NCI-H2196 treated with DMSO at 0.1 percent for 48 hours (cell line): ENCODE measurements around the gene ALMS1.
A peak's percentile ranks its signal among the peaks of the same experiment; 100 is the strongest.
"Not testable (repeated sequence)": the region's sequence is repeated elsewhere in the genome, so short reads cannot be mapped to it uniquely, and the experiment has no call there.

Source experiments
- DNase-seq: peaks from one replicate; lab custom pipeline; 2025; ENCODE audit not compliant: unreplicated experiment; lab: John Stamatoyannopoulos, UW

ALMS1 gene

GRCh38 chr2:73504850-73505249 is 119.2 kb downstream of the ALMS1 start:
- DNase-seq, result not testable (repeated sequence)

- not testable (repeated sequence) for DNase-seq
Measured at GRCh38 chr2:73510470-73510869, 124.8 kb downstream of the ALMS1 start.

- DNase-seq, result no peak
Measured at GRCh38 chr2:73516033-73516432, 130.4 kb downstream of the ALMS1 start.

GRCh38 chr2:73528688-73529087 is 143.1 kb downstream of the ALMS1 start:
- DNase-seq, result no peak

GRCh38 chr2:73530773-73531172 is 145.1 kb downstream of the ALMS1 start:
- not testable (repeated sequence) for DNase-seq

- DNase-seq, result no peak
Measured at GRCh38 chr2:73532381-73532780, 146.7 kb downstream of the ALMS1 start.

- DNase-seq, result no peak
Measured at GRCh38 chr2:73536133-73536840, 150.7 kb downstream of the ALMS1 start.

- peak; percentile 16 for DNase-seq
Measured at GRCh38 chr2:73560875-73561274, 175.2 kb downstream of the ALMS1 start.

GRCh38 chr2:73561422-73561821 is 175.8 kb downstream of the ALMS1 start:
- DNase-seq, result no peak

- DNase-seq, result no peak
Measured at GRCh38 chr2:73564986-73565385, 179.3 kb downstream of the ALMS1 start.

- DNase-seq, result no peak
Measured at GRCh38 chr2:73566288-73566878, 180.7 kb downstream of the ALMS1 start.

GRCh38 chr2:73575261-73575660 is 189.6 kb downstream of the ALMS1 start:
- DNase-seq, result no peak

- DNase-seq, result no peak
Measured at GRCh38 chr2:73582364-73582763, 196.7 kb downstream of the ALMS1 start.

- no peak for DNase-seq
Measured at GRCh38 chr2:73588177-73588576, 202.5 kb downstream of the ALMS1 start.

- DNase-seq, result no peak
Measured at GRCh38 chr2:73593680-73594079, 208.0 kb downstream of the ALMS1 start.

- DNase-seq, result no peak
Measured at GRCh38 chr2:73594251-73594650, 208.6 kb downstream of the ALMS1 start.

- DNase-seq, result no peak
Measured at GRCh38 chr2:73601780-73602179, 216.1 kb downstream of the ALMS1 start.

GRCh38 chr2:73603099-73603588 is 217.5 kb downstream of the ALMS1 start:
- DNase-seq, result not testable (repeated sequence)

- not testable (repeated sequence) for DNase-seq
Measured at GRCh38 chr2:73604589-73604988, 219.0 kb downstream of the ALMS1 start.

GRCh38 chr2:73610111-73610510 is 224.5 kb downstream of the ALMS1 start:
- no peak for DNase-seq

- DNase-seq, result no peak
Measured at GRCh38 chr2:73611193-73611592, 225.6 kb downstream of the ALMS1 start.

- no peak for DNase-seq
Measured at GRCh38 chr2:73611867-73612266, 226.2 kb downstream of the ALMS1 start.

GRCh38 chr2:73614105-73614504 is 228.5 kb downstream of the ALMS1 start:
- DNase-seq, result no peak
